HCT116 (cell line): ENCODE results near the gene PSMD4.

Experiments used
- CTCF ChIP-seq, 3 experiments: fragments of 200-600 bp in 1 of 3; sonication (generic) in 1 of 3; IDR thresholded peaks in 2 of 3; conservative IDR thresholded peaks in 1 of 3; 2 replicates each; pipeline ENCODE4 v1.5.1; 2012 to 2017; ENCODE audit warnings: low read depth in 2 of 3, low read length in 2 of 3, antibody characterized with exemption in 1 of 3, borderline replicate concordance in 1 of 3, control low read depth in 1 of 3, mild to moderate bottlenecking in 1 of 3, mixed read lengths in 1 of 3, mixed run types in 1 of 3, moderate library complexity in 1 of 3; ENCODE audit not compliant: insufficient read depth in 1 of 3
- MAX ChIP-seq: IDR thresholded peaks from 2 replicates; pipeline ENCODE4 v1.6.1; 2012
- POLR2A ChIP-seq: IDR thresholded peaks from 2 replicates; pipeline ENCODE4 v1.7.0; 2011; ENCODE audit warnings: borderline replicate concordance; ENCODE audit not compliant: insufficient read depth, insufficient read length; ENCODE audit errors: extremely low read depth
- YY1 ChIP-seq: IDR thresholded peaks from 2 replicates; pipeline ENCODE4 v1.6.1; 2011; ENCODE audit warnings: low read length, low read depth, moderate library complexity, mild to moderate bottlenecking; ENCODE audit not compliant: insufficient replicate concordance; ENCODE audit errors: extremely low read depth

- TF ChIP-seq CTCF (IDR thresholded peaks at IDR 0.05 in 2 of 3, conservative IDR thresholded peaks at IDR 0.05 in 1 of 3; ENCODE audit: borderline replicate concordance in 1 of 3, insufficient read depth in 1 of 3, low read depth in 2 of 3, low read length in 2 of 3) (no peak), YY1 (no peak), MAX (no peak), POLR2A (no peak)
Measured at GRCh38 chr1:151243683-151244216, 10.8 kb upstream of the PSMD4 start.
